ENCODE data around the gene HOXD1.

Gene HOXD1

GRCh38 chr2:176187899-176188773 lies at the start of gene HOXD1:
Gene HOXD1, plus strand, starts transcription at chr2:176188668. Its CDS starts 134 bp downstream, at chr2:176188802.
- DNase-seq = no peak

GRCh38 chr2:176138923-176139660 lies 49.4 kb upstream of the HOXD1 start:
- no peak for DNase-seq

GRCh38 chr2:176139661-176140512 lies 48.6 kb upstream of the HOXD1 start:
- DNase-seq = no peak

- DNase-seq = peak; percentile 47 to 67
These were observed 47.8 kb upstream of the HOXD1 start for GRCh38 chr2:176140513-176141317.

- no peak for DNase-seq
These were observed 46.2 kb upstream of the HOXD1 start for GRCh38 chr2:176142281-176142680.

GRCh38 chr2:176145085-176145969 lies 43.1 kb upstream of the HOXD1 start:
- DNase-seq = no peak

GRCh38 chr2:176146101-176146500 lies 42.4 kb upstream of the HOXD1 start:
- no peak for DNase-seq

- no peak for DNase-seq
These were observed 41.8 kb upstream of the HOXD1 start for GRCh38 chr2:176146645-176147044.

- no peak for DNase-seq
These were observed 41.2 kb upstream of the HOXD1 start for GRCh38 chr2:176147210-176147799.

- DNase-seq = no peak
These were observed 40.5 kb upstream of the HOXD1 start for GRCh38 chr2:176147800-176148496.

- no peak for DNase-seq
These were observed 39.6 kb upstream of the HOXD1 start for GRCh38 chr2:176148751-176149421.

- DNase-seq = no peak
These were observed 39.0 kb upstream of the HOXD1 start for GRCh38 chr2:176149481-176149938.

GRCh38 chr2:176149939-176150583 lies 38.4 kb upstream of the HOXD1 start:
- no peak for DNase-seq

- no peak for DNase-seq
These were observed 37.7 kb upstream of the HOXD1 start for GRCh38 chr2:176150584-176151441.

- DNase-seq = no peak
These were observed 36.8 kb upstream of the HOXD1 start, which contains the start of gene HOXD4 for GRCh38 chr2:176151442-176152287. Gene HOXD4, plus strand, starts transcription at chr2:176151550. Its CDS starts 84 bp downstream, at chr2:176151634.

- no peak for DNase-seq
These were observed 35.9 kb upstream of the HOXD1 start for GRCh38 chr2:176152350-176153181.
